A673 (cell line): Measurements from ENCODE around the gene C16orf82. TPM values are rescaled to one million over a fixed set of nuclear protein-coding genes. Genes with fewer than 3 reads are reported as not detected.

ENCODE experiments used
- BruUV-seq: library from RNA; stranded (reverse); fragments of 400-500 nt; replicated peaks from 2 replicates; lab custom pipeline; 2021; lab: Mats Ljungman, UMichigan
- CTCF ChIA-PET: fragments of 300-600 bp; sonication (Branson Sonifier 250); formaldehyde crosslinking; loops from one replicate; lab custom pipeline; 2022; ENCODE audit warnings: antibody characterized with exemption; lab: Charles Lee
- POLR2A ChIA-PET: fragments of 300-600 bp; sonication (Branson Sonifier 250); formaldehyde crosslinking; loops from one replicate; lab custom pipeline; 2022; ENCODE audit warnings: antibody characterized with exemption; ENCODE audit not compliant: low non-redundant PET; lab: Charles Lee
- DNase-seq: peaks from one replicate; pipeline ENCODE4 v3.0.0-alpha.2; 2015; ENCODE audit warnings: low spot score
- H3K27ac ChIP-seq: fragments of 200-600 bp; sonication (generic); 2 replicates; pipeline ENCODE4 v1.5.1; 2016; ENCODE audit warnings: mixed run types, low read depth, mild to moderate bottlenecking, mixed read lengths, antibody characterized with exemption, low read length; ENCODE audit not compliant: poor library complexity, severe bottlenecking
- H3K27me3 ChIP-seq: fragments of 200-600 bp; sonication (generic); replicated peaks from 2 replicates; pipeline ENCODE4 v1.6.1; 2017; ENCODE audit warnings: mixed run types, low read depth, mild to moderate bottlenecking, mixed read lengths, antibody characterized with exemption, low read length; ENCODE audit not compliant: insufficient read depth, poor library complexity
- H3K36me3 ChIP-seq: fragments of 200-600 bp; sonication (generic); 2 replicates; pipeline ENCODE4 v1.6.1; 2016; ENCODE audit warnings: mixed run types, mild to moderate bottlenecking, mixed read lengths, antibody characterized with exemption, low read length; ENCODE audit not compliant: insufficient read depth, poor library complexity, severe bottlenecking
- H3K4me1 ChIP-seq: fragments of 200-600 bp; sonication (generic); 2 replicates; pipeline ENCODE4 v1.6.1; 2017; ENCODE audit warnings: mixed run types, mild to moderate bottlenecking, mixed read lengths, antibody characterized with exemption, low read length; ENCODE audit not compliant: insufficient read depth, poor library complexity, severe bottlenecking
- H3K4me3 ChIP-seq: fragments of 200-600 bp; sonication (generic); 2 replicates; pipeline ENCODE4 v1.5.1; 2016; ENCODE audit warnings: low read depth, mixed run types, mild to moderate bottlenecking, mixed read lengths, low read length; ENCODE audit not compliant: poor library complexity, severe bottlenecking
- H3K9me3 ChIP-seq: fragments of 200-600 bp; sonication (generic); 2 replicates; pipeline ENCODE4 v1.6.1; 2016; ENCODE audit warnings: mixed run types, low read depth, mild to moderate bottlenecking, mixed read lengths, antibody characterized with exemption, low read length; ENCODE audit not compliant: poor library complexity, severe bottlenecking
- CTCF ChIP-seq: fragments of 300-800, 200-600 bp; sonication (generic); conservative IDR thresholded peaks from 2 replicates; pipeline ENCODE4 v1.5.1; 2017; ENCODE audit warnings: low read depth, mild to moderate bottlenecking, antibody characterized with exemption, low read length, moderate library complexity, mixed read lengths
- EZH2 ChIP-seq: fragments of 200-600 bp; sonication (generic); IDR thresholded peaks from 2 replicates; pipeline ENCODE4 v1.6.1; 2017; ENCODE audit warnings: borderline replicate concordance, low read depth, mild to moderate bottlenecking, mixed read lengths, antibody characterized with exemption, low read length; ENCODE audit not compliant: poor library complexity, severe bottlenecking
- intact Hi-C: fragments of 100-400 bp; cut with micrococcal nuclease; formaldehyde crosslinking; loops from one replicate; pipeline ENCODE4 v1.10.0; 2022; ENCODE audit not compliant: unreplicated experiment
- total RNA-seq: library from RNA; stranded (reverse); gene quantifications from 2 replicates; pipeline ENCODE4 v1.2.3, GENCODE V29; 2021

C16orf82 gene
- total RNA-seq, 1 experiment from 2014 or later: not detected

GRCh38 chr16:27052007-27052406 lies 14.7 kb upstream of the C16orf82 start:
- BruUV-seq: no TSS peak
- POLR2A ChIA-PET: no interaction called here
- CTCF ChIA-PET: no interaction called here
- Histone ChIP-seq H3K27ac (no peak overlapping the region), H3K4me3 (no peak overlapping the region), H3K9me3 (no peaks in the 10 kb centered on the region), H3K27me3 (peaks cover 28% of the 10 kb centered on the region), H3K36me3 (no peaks in the 10 kb centered on the region), H3K4me1 (no peaks in the 10 kb centered on the region)
- TF ChIP-seq CTCF (no peak), EZH2 (no peak)
- intact Hi-C loops: no loop called here
- DNase-seq: peak; percentile 15

- H3K9me3 ChIP-seq: no peaks in the 10 kb centered on the region
- DNase-seq: no peak
- H3K36me3 ChIP-seq: no peaks in the 10 kb centered on the region
- H3K27me3 ChIP-seq: peaks cover 24% of the 10 kb centered on the region
- CTCF ChIA-PET: no interaction called here
- no peak overlapping the region for H3K27ac ChIP-seq
- POLR2A ChIA-PET: no interaction called here
- intact Hi-C loops: no loop called here
- no peak overlapping the region for H3K4me3 ChIP-seq
- no peaks in the 10 kb centered on the region for H3K4me1 ChIP-seq
- BruUV-seq: no TSS peak
- TF ChIP-seq EZH2 (no peak), CTCF (no peak)
Observed at GRCh38 chr16:27053996-27054395, 12.7 kb upstream of the C16orf82 start.

GRCh38 chr16:27058299-27058698 lies 8.4 kb upstream of the C16orf82 start:
- Histone ChIP-seq H3K9me3 (no peaks in the 10 kb centered on the region), H3K27ac (no peak overlapping the region), H3K4me1 (no peaks in the 10 kb centered on the region), H3K4me3 (no peak overlapping the region), H3K36me3 (no peaks in the 10 kb centered on the region), H3K27me3 (peaks cover 8% of the 10 kb centered on the region)
- BruUV-seq: no TSS peak
- POLR2A ChIA-PET: no interaction called here
- peak; percentile 4 for DNase-seq
- intact Hi-C loops: no loop called here
- TF ChIP-seq EZH2 (no peak), CTCF (no peak)
- CTCF ChIA-PET: no interaction called here
